GM12878 (cell line): Measurements from ENCODE around the gene CLIP2. TPM values are rescaled to one million over a fixed set of nuclear protein-coding genes. Genes with fewer than 3 reads are reported as not detected.

Experiments used
- ATAC-seq: fragments of 200-7000 bp; cut with Tn5 transposase; 3 replicates; pipeline ENCODE4 v1.9.1; 2020; ENCODE audit warnings: mild to moderate bottlenecking, moderate library complexity
- BruUV-seq: library from RNA; stranded (reverse); fragments of 400-500 nt; replicated peaks from 2 replicates; lab custom pipeline; 2021; lab: Mats Ljungman, UMichigan
- CTCF ChIA-PET: fragments of 300-600 bp; sonication (Branson Sonifier 250); formaldehyde crosslinking; extraction: SDS; loops from one replicate; lab custom pipeline; 2021; ENCODE audit warnings: inconsistent platforms; lab: Yijun Ruan, JAX
- POLR2A ChIA-PET: fragments of 350-600 bp; formaldehyde crosslinking; extraction: SDS; loops from one replicate; lab custom pipeline; 2021; ENCODE audit warnings: inconsistent platforms; lab: Charles Lee
- RAD21 ChIA-PET: fragments of 300-600 bp; sonication (Branson Sonifier 250); formaldehyde crosslinking; loops from one replicate; lab custom pipeline; 2023; ENCODE audit warnings: antibody characterized with exemption; ENCODE audit not compliant: unreplicated experiment; lab: Charles Lee
- SMC1A ChIA-PET: fragments of 300-600 bp; sonication (Branson Sonifier 250); formaldehyde crosslinking; loops from one replicate; lab custom pipeline; 2023; ENCODE audit not compliant: unreplicated experiment, uncharacterized antibody; lab: Charles Lee
- DNase-seq: peaks from one replicate; pipeline ENCODE4 v3.0.0-alpha.2; 2011; ENCODE audit warnings: low read depth, low spot score
- FAIRE-seq: peaks from 3 replicates; lab custom pipeline; 2011; peaks lifted over from hg19 to GRCh38; lab: Jason Lieb, UNC
- H2AFZ ChIP-seq: 2 replicates; pipeline ENCODE4 v1.6.0; 2011; ENCODE audit warnings: low read depth, low read length, control low read depth; ENCODE audit not compliant: control insufficient read depth
- H3K27ac ChIP-seq: 2 replicates; pipeline ENCODE4 v1.5.1; 2011; ENCODE audit warnings: control low read depth; ENCODE audit not compliant: control insufficient read depth, insufficient read depth
- H3K27me3 ChIP-seq, 2 experiments: replicated peaks in 1 of 2; 2 replicates each; pipeline versions ENCODE4 v1.6.0 to v1.6.1; 2011; ENCODE audit warnings: low read length in 1 of 2; ENCODE audit not compliant: control insufficient read depth in 2 of 2, insufficient read depth in 2 of 2
- H3K36me3 ChIP-seq, 2 experiments: 2 replicates each; pipeline ENCODE4 v1.5.1; 2011; ENCODE audit warnings: low read length in 1 of 2; ENCODE audit not compliant: control insufficient read depth in 2 of 2, insufficient read depth in 2 of 2
- H3K4me1 ChIP-seq: 2 replicates; pipeline ENCODE4 v1.6.1; 2011; ENCODE audit warnings: mild to moderate bottlenecking, low read length, moderate library complexity, mixed read lengths; ENCODE audit not compliant: control insufficient read depth, insufficient read depth
- H3K4me2 ChIP-seq: 2 replicates; pipeline ENCODE4 v1.6.0; 2011; ENCODE audit warnings: control low read depth; ENCODE audit not compliant: control insufficient read depth, insufficient read depth
- H3K4me3 ChIP-seq: fragments of 200-600 bp; sonication (generic); 2 replicates; pipeline ENCODE4 v1.5.1; 2016
- H3K79me2 ChIP-seq: 2 replicates; pipeline ENCODE4 v1.6.0; 2011; ENCODE audit warnings: low read length; ENCODE audit not compliant: control insufficient read depth, insufficient read depth
- H3K9ac ChIP-seq: 2 replicates; pipeline ENCODE4 v1.8.0; 2011; ENCODE audit warnings: low read length, control low read depth, mixed read lengths; ENCODE audit not compliant: control insufficient read depth, insufficient read depth
- H3K9me3 ChIP-seq: replicated peaks from 3 replicates; pipeline ENCODE4 v1.5.1; 2011; ENCODE audit warnings: mild to moderate bottlenecking, low read length; ENCODE audit not compliant: control insufficient read depth, insufficient read depth
- H4K20me1 ChIP-seq: 2 replicates; pipeline ENCODE4 v1.6.0; 2011; ENCODE audit not compliant: control insufficient read depth, insufficient read depth
- BHLHE40 ChIP-seq, 2 experiments: fragments of 450-650 bp in 1 of 2; IDR thresholded peaks; 2 replicates each; pipeline ENCODE4 v1.6.1; 2011 to 2017; ENCODE audit warnings: low read depth in 2 of 2, borderline replicate concordance in 1 of 2, improper control_type of control experiment in 1 of 2, low read length in 1 of 2, mild to moderate bottlenecking in 1 of 2
- CREB1 ChIP-seq: IDR thresholded peaks from 2 replicates; pipeline ENCODE4 v1.6.1; 2012; ENCODE audit warnings: low read depth, mild to moderate bottlenecking, inconsistent platforms
- E2F4 ChIP-seq: IDR thresholded peaks from 2 replicates; pipeline ENCODE4 v1.6.1; 2012; ENCODE audit warnings: low read depth, low read length, improper control_type of control experiment
- EED ChIP-seq: sonication (generic); IDR thresholded peaks from 2 replicates; pipeline ENCODE4 v1.6.1; 2016; ENCODE audit warnings: antibody characterized with exemption, low read depth
- ETV6 ChIP-seq, 2 experiments: fragments of 450-650 bp in 1 of 2; IDR thresholded peaks in 1 of 2; conservative IDR thresholded peaks in 1 of 2; 2 replicates each; pipeline ENCODE4 v1.6.1; 2014; ENCODE audit warnings: antibody characterized with exemption in 1 of 2, borderline replicate concordance in 1 of 2, low read depth in 1 of 2, mild to moderate bottlenecking in 1 of 2, moderate library complexity in 1 of 2
- MEF2A ChIP-seq: IDR thresholded peaks from 2 replicates; pipeline ENCODE4 v1.6.1; 2011; ENCODE audit warnings: low read depth, mild to moderate bottlenecking, low read length, moderate library complexity; ENCODE audit not compliant: insufficient read depth
- NFYA ChIP-seq: IDR thresholded peaks from 2 replicates; pipeline ENCODE4 v1.6.1; 2011; ENCODE audit warnings: low read depth, mild to moderate bottlenecking, low read length, improper control_type of control experiment, borderline replicate concordance
- PAX5 ChIP-seq: IDR thresholded peaks from 2 replicates; pipeline ENCODE4 v1.6.1; 2011; ENCODE audit warnings: low read depth, low read length, borderline replicate concordance
- SPI1 ChIP-seq: IDR thresholded peaks from 2 replicates; pipeline ENCODE4 v1.6.1; 2011; ENCODE audit warnings: low read depth, mild to moderate bottlenecking, low read length, moderate library complexity, borderline replicate concordance; ENCODE audit not compliant: insufficient read depth
- ZNF24 ChIP-seq: fragments of 450-650 bp; IDR thresholded peaks from 2 replicates; pipeline ENCODE4 v1.6.1; 2017; ENCODE audit warnings: antibody characterized with exemption, mild to moderate bottlenecking
- ZNF384 ChIP-seq: IDR thresholded peaks from 2 replicates; pipeline ENCODE4 v1.6.1; 2012; ENCODE audit warnings: low read depth, mild to moderate bottlenecking, low read length, improper control_type of control experiment, borderline replicate concordance
- ZNF592 ChIP-seq: fragments of 450-650 bp; IDR thresholded peaks from 2 replicates; pipeline ENCODE4 v1.6.1; 2017; ENCODE audit warnings: mild to moderate bottlenecking, moderate library complexity
- WGBS: methylation state at CpG from one replicate; pipeline ENCODE4 v1.1.6; 2016; ENCODE audit warnings: low lambda C conversion rate; ENCODE audit not compliant: insufficient replicate concordance, insufficient coverage; ENCODE audit errors: missing lambda C conversion rate; 5-methylcytosine and 5-hydroxymethylcytosine counted together
- in situ Hi-C: fragments of 300-500 bp; cut with MboI; formaldehyde crosslinking; loops from 9 replicates; pipeline ENCODE4 v1.14.3; 2018; ENCODE audit warnings: mixed read lengths
- intact Hi-C: fragments of 100-400 bp; cut with micrococcal nuclease; formaldehyde crosslinking; loops from one replicate; pipeline ENCODE4 v1.14.2; 2022; ENCODE audit not compliant: unreplicated experiment
- polyA plus RNA-seq, 11 experiments: library from polyadenylated mRNA; depleted of rRNA in 4 of 11; unstranded in 6 of 11; stranded (reverse) in 5 of 11; fragments of >200 nt; fragmentation: Nextera tagmentation in 4 of 11; fragmentation: Illumina TruSeq in 1 of 11; extraction: Ambion mirVana in 4 of 11; extraction: Trizol in 1 of 11; gene quantifications; 1 replicate in 1 of 11; 2 replicates in 10 of 11; pipeline versions ENCODE4 v1.2.1 to v1.2.3, GENCODE V29; 2011 to 2016; ENCODE audit warnings: inconsistent platforms in 2 of 11, missing spikeins in 2 of 11, low read depth in 1 of 11
- total RNA-seq, 4 experiments: library from RNA; depleted of rRNA in 3 of 4; stranded (reverse); fragments of >200 nt in 3 of 4; fragmentation: Illumina TruSeq in 1 of 4; extraction: Trizol in 1 of 4; gene quantifications; 2 replicates each; pipeline versions ENCODE4 v1.2.1 to v1.2.3, GENCODE V29; 2013 to 2021
- TF ChIP-seq, protein P1 (sequence below): fragments of 450-650 bp; IDR thresholded peaks from 2 replicates; pipeline ENCODE4 v1.6.1; 2018; ENCODE audit warnings: borderline replicate concordance, mild to moderate bottlenecking; ENCODE audit not compliant: partially characterized antibody

The CLIP2 gene
- total and polyA plus RNA-seq, 10 of the 15 experiments (the other 5 are each of a cell fraction or from before 2014, with no cell fraction given): 0.26 to 56.3 (median 21.0) TPM

DNA sequence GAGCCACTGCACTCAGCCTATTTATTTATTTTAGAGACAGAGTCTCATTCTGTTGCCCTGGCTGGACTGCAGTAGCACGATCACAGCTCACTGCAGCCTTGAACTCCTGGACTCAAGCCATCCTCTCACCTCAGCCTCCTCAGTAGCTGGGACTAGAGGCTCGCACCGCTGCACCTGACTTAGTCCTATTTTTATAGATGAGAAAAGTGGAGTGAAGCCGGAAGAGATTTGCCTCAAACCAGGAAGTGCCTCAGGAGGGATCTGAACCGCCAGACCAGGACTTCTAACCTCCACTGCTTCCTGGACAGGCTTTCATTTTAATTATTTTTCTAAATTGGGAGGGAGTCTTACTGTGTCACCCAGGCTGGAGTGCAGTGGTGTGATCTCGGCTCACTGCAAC lies 17.5 kb upstream of the CLIP2 start:
- ChIA-PET RAD21 (interaction anchor here (0.9 to 10.0 kb wide), 2 partner anchors 16 to 61 kb away, joined by 3 to 169 read pairs; partner anchors contain the start of gene CLIP2), POLR2A (interaction anchor here (1.3 to 8.3 kb wide), 6 partner anchors 15 to 61 kb away, joined by 3 to 171 read pairs (median 10); partner anchors contain the start of genes CLIP2 and LAT2), SMC1A (interaction anchor here (1.0 to 12.4 kb wide), 9 partner anchors 9 to 65 kb away, joined by 3 to 285 read pairs (median 4); partner anchors contain the start of genes CLIP2 and LAT2)
- no peaks in the 10 kb centered on the region for H3K27me3 ChIP-seq
- H3K4me3 ChIP-seq: peak overlapping the region; percentile 19; the same call in 1 of the 2 replicates
- peak overlapping the region; percentile 98 for H3K4me2 ChIP-seq
- no peak for DNase-seq
- no peaks in the 10 kb centered on the region for H3K9me3 ChIP-seq
- intact Hi-C loops: loop anchor here (1.0 to 5.0 kb wide), 5 partner anchors 13 to 55 kb away; partner anchors contain the start of genes CLIP2 and RFC2
- no TSS peak for BruUV-seq
- H4K20me1 ChIP-seq: no peaks in the 10 kb centered on the region
- no peaks in the 10 kb centered on the region for H3K79me2 ChIP-seq
- in situ Hi-C loops: no loop called here
- no peak for FAIRE-seq
- peak overlapping the region; percentile 64 for H3K9ac ChIP-seq
- peak overlapping the region; percentile 98 for H3K27ac ChIP-seq
- ATAC-seq: peak; percentile 7
- 0 out of 2 replicates have a peak, but pooled peaks have one; percentile 9 for TF ChIP-seq CREB1
- no peak for TF ChIP-seq E2F4
- peak in 1 of 2 experiments; percentile 40; a peak in 1 of 4 replicates for TF ChIP-seq BHLHE40 (IDR thresholded peaks at IDR 0.05; ENCODE audit: borderline replicate concordance in 1 of 2, low read depth in 2 of 2, low read length in 1 of 2)
- 0 out of 2 replicates have a peak, but pooled peaks have one; percentile 13 for TF ChIP-seq PAX5
- TF ChIP-seq, protein P1, sequence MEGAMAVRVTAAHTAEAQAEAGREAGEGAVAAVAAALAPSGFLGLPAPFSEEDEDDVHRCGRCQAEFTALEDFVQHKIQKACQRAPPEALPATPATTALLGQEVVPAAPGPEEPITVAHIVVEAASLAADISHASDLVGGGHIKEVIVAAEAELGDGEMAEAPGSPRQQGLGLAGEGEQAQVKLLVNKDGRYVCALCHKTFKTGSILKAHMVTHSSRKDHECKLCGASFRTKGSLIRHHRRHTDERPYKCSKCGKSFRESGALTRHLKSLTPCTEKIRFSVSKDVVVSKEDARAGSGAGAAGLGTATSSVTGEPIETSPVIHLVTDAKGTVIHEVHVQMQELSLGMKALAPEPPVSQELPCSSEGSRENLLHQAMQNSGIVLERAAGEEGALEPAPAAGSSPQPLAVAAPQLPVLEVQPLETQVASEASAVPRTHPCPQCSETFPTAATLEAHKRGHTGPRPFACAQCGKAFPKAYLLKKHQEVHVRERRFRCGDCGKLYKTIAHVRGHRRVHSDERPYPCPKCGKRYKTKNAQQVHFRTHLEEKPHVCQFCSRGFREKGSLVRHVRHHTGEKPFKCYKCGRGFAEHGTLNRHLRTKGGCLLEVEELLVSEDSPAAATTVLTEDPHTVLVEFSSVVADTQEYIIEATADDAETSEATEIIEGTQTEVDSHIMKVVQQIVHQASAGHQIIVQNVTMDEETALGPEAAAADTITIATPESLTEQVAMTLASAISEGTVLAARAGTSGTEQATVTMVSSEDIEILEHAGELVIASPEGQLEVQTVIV: peak; percentile 51
- 0 out of 2 replicates have a peak, but pooled peaks have one; percentile 12 for TF ChIP-seq MEF2A
- TF ChIP-seq ZNF384: no peak
- 0 out of 2 replicates have a peak, but pooled peaks have one; percentile 30 for TF ChIP-seq EED
- TF ChIP-seq SPI1: peak; percentile 52; the same call in 1 of the 2 replicates
- peak; percentile 18; the same call in 1 of the 2 replicates for TF ChIP-seq ZNF592
- no peak for TF ChIP-seq NFYA
- TF ChIP-seq ETV6 (conservative IDR thresholded peaks at IDR 0.05 in 1 of 2, IDR thresholded peaks at IDR 0.05 in 1 of 2; ENCODE audit: borderline replicate concordance in 1 of 2, low read depth in 1 of 2): peak in 1 of 2 experiments; percentile 71; a peak in 2 of 4 replicates
- TF ChIP-seq ZNF24: peak; percentile 32; the same call in 1 of the 2 replicates
- TF ChIP-seq, all 136 proteins: peak for 10
- CTCF ChIA-PET: interaction anchor here (1.4 to 6.0 kb wide), 5 partner anchors 14 to 65 kb away, joined by 5 to 64 read pairs (median 10); partner anchors contain the start of gene LAT2
- peak overlapping the region; percentile 37; the same call in 1 of the 2 replicates for H2AFZ ChIP-seq
- no peaks in the 10 kb centered on the region for H3K36me3 ChIP-seq
- peaks cover 68% of the 10 kb centered on the region for H3K4me1 ChIP-seq
- WGBS: 1% methylated on average over 6 of the region's 6 CpGs
